PC-9 (cell line): ENCODE results near the gene NDUFS6. TPM values are rescaled to one million over a fixed set of nuclear protein-coding genes. Genes with fewer than 3 reads are reported as not detected.

Experiments used
- BruUV-seq: library from RNA; stranded (reverse); fragments of 400-500 nt; replicated peaks from 2 replicates; lab custom pipeline; 2021; lab: Mats Ljungman, UMichigan
- CTCF ChIA-PET: fragments of 300-600 bp; sonication (Branson Sonifier 250); formaldehyde crosslinking; loops from one replicate; lab custom pipeline; 2022; ENCODE audit warnings: antibody characterized with exemption; lab: Charles Lee
- POLR2A ChIA-PET: fragments of 300-600 bp; sonication (Branson Sonifier 250); formaldehyde crosslinking; loops from one replicate; lab custom pipeline; 2022; ENCODE audit warnings: antibody characterized with exemption; ENCODE audit not compliant: unreplicated experiment; lab: Charles Lee
- DNase-seq, 2 experiments: peaks; one replicate each; pipeline versions ENCODE4 v3.0.0 to v3.0.0-alpha.2; 2015 to 2022; ENCODE audit warnings: mixed read lengths in 1 of 2
- H2AFZ ChIP-seq: fragments of 200-600 bp; sonication (generic); 2 replicates; pipeline ENCODE4 v1.8.1; 2017; ENCODE audit warnings: antibody characterized with exemption
- H3F3A ChIP-seq: fragments of 200-600 bp; sonication (generic); 2 replicates; pipeline ENCODE4 v1.8.1; 2017; ENCODE audit warnings: antibody characterized with exemption, mild to moderate bottlenecking, low read depth; ENCODE audit not compliant: insufficient read depth
- H3K27ac ChIP-seq: fragments of 200-600 bp; sonication (generic); 2 replicates; pipeline ENCODE4 v1.6.1; 2016; ENCODE audit warnings: mixed run types
- H3K27me3 ChIP-seq: fragments of 200-600 bp; sonication (generic); 2 replicates; pipeline ENCODE4 v1.6.1; 2016; ENCODE audit warnings: low read depth, mixed run types; ENCODE audit not compliant: insufficient read depth
- H3K36me3 ChIP-seq: fragments of 200-600 bp; sonication (generic); 2 replicates; pipeline ENCODE4 v1.6.1; 2016; ENCODE audit warnings: low read depth, mixed run types
- H3K4me1 ChIP-seq: fragments of 200-600 bp; sonication (generic); replicated peaks from 2 replicates; pipeline ENCODE4 v1.6.1; 2016; ENCODE audit warnings: mixed run types; ENCODE audit not compliant: insufficient read depth
- H3K4me2 ChIP-seq: fragments of 200-600 bp; sonication (generic); 2 replicates; pipeline ENCODE4 v1.6.1; 2017; ENCODE audit warnings: mixed run types
- H3K4me3 ChIP-seq: fragments of 200-600 bp; sonication (generic); 2 replicates; pipeline ENCODE4 v1.6.1; 2016; ENCODE audit warnings: mixed run types
- H3K79me2 ChIP-seq: fragments of 200-600 bp; sonication (generic); 2 replicates; pipeline ENCODE4 v1.6.1; 2017; ENCODE audit warnings: low read depth, mixed run types
- H3K9me2 ChIP-seq: fragments of 200-600 bp; sonication (generic); 2 replicates; pipeline ENCODE4 v1.8.1; 2017; ENCODE audit warnings: mild to moderate bottlenecking; ENCODE audit not compliant: insufficient read depth
- H3K9me3 ChIP-seq: fragments of 200-600 bp; sonication (generic); 2 replicates; pipeline ENCODE4 v1.8.1; 2016; ENCODE audit warnings: low read depth; ENCODE audit not compliant: insufficient read depth
- H4K20me1 ChIP-seq: fragments of 200-600 bp; sonication (generic); 2 replicates; pipeline ENCODE4 v1.8.1; 2017; ENCODE audit not compliant: insufficient read depth
- EZH2 ChIP-seq: fragments of 200-600 bp; sonication (generic); IDR thresholded peaks from 2 replicates; pipeline ENCODE4 v1.8.0; 2017; ENCODE audit warnings: antibody characterized with exemption, low read depth
- intact Hi-C: fragments of 100-400 bp; cut with micrococcal nuclease; formaldehyde crosslinking; loops from one replicate; pipeline ENCODE4 v1.10.0; 2022; ENCODE audit not compliant: unreplicated experiment
- total RNA-seq: library from RNA; stranded (reverse); gene quantifications from 2 replicates; pipeline ENCODE4 v1.2.3, GENCODE V29; 2021
- TF ChIP-seq, protein P1 (sequence below): fragments of 200-600 bp; sonication (generic); conservative IDR thresholded peaks from 2 replicates; pipeline ENCODE4 v1.6.1; 2017; ENCODE audit warnings: mixed run types, antibody characterized with exemption, mild to moderate bottlenecking, moderate library complexity

Gene NDUFS6
- total RNA-seq, 1 experiment from 2014 or later: 153 TPM

DNA sequence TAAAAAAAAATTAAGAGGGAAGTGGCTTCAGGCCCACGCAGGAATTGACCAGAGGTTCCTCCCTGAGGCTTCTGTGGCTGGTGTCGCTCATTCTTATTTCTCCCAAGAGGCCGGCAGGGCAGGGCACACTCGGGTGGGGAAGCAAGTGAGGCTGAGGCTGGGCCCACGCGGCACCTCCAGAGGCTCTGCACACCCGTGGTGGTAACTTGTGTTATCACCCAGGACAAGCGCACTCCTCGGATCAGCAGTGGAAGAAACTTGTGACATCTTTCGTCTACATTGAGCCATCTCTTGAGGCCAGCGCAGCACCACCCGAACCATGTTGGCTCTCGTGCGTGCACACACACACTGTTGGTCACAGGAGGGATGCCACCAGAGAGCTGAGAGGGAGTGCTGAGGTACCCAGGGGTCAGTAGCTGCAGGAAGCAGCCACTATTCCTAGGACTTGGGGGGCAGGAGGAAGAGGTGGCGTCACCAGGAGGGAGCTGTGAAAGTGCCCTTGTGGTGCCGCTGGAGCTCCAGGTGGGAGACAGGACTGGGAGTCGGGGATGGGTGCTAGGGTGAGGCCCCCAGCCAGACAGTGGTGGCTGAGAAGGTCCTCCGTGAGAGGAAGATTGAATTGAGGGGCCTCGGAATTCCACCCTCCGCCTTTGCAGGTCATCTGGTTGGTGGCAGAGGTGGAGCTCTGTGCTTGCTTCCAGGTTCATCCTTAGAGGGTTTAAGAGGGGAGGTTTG is 6.4 kb downstream of the NDUFS6 start:
- no peak for TF ChIP-seq EZH2
- TF ChIP-seq, protein P1, sequence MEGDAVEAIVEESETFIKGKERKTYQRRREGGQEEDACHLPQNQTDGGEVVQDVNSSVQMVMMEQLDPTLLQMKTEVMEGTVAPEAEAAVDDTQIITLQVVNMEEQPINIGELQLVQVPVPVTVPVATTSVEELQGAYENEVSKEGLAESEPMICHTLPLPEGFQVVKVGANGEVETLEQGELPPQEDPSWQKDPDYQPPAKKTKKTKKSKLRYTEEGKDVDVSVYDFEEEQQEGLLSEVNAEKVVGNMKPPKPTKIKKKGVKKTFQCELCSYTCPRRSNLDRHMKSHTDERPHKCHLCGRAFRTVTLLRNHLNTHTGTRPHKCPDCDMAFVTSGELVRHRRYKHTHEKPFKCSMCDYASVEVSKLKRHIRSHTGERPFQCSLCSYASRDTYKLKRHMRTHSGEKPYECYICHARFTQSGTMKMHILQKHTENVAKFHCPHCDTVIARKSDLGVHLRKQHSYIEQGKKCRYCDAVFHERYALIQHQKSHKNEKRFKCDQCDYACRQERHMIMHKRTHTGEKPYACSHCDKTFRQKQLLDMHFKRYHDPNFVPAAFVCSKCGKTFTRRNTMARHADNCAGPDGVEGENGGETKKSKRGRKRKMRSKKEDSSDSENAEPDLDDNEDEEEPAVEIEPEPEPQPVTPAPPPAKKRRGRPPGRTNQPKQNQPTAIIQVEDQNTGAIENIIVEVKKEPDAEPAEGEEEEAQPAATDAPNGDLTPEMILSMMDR: no peak

DNA sequence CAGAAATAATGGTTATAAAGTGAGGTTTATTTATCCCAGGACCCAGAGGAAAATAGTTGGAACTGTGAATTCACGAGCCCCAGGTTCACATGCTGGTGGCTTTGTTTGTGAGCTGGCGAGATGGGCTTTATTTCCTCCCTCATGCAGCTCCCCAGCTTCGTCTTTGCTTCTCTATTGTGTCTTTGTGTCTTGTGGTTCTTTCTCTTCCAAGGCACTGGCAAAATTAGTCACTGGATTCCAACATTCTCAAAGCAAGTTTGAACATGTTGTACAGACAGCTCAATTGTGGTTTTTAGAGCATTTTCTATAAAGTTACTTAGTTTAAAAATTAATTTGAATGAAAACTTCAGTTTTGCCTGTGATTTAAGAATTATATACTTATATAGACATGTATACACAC is 7.2 kb downstream of the NDUFS6 start:
- Histone ChIP-seq H3K27ac (no peak overlapping the region), H3K4me1 (no peaks in the 10 kb centered on the region), H3K9me3 (no peaks in the 10 kb centered on the region), H3K4me2 (no peak overlapping the region), H3K36me3 (peaks cover 75% of the 10 kb centered on the region), H3K27me3 (no peaks in the 10 kb centered on the region), H3K4me3 (no peak overlapping the region), H2AFZ (no peak overlapping the region), H3K79me2 (peaks cover 64% of the 10 kb centered on the region), H3K9me2 (no peaks in the 10 kb centered on the region), H4K20me1 (peaks cover 73% of the 10 kb centered on the region), H3F3A (peaks cover 3% of the 10 kb centered on the region; the same call in 1 of the 2 replicates)
- TF ChIP-seq, protein P1: no peak
- TF ChIP-seq EZH2: no peak
- POLR2A ChIA-PET: no interaction called here
- CTCF ChIA-PET: no interaction called here
- DNase-seq: no peak
- intact Hi-C loops: no loop called here
- BruUV-seq: no TSS peak

More for the DNA sequence above, 6.4 kb downstream of the NDUFS6 start:
- H2AFZ ChIP-seq: no peak overlapping the region
- CTCF ChIA-PET: no interaction called here
- no peak overlapping the region for H3K27ac ChIP-seq
- H3K9me2 ChIP-seq: no peaks in the 10 kb centered on the region
- peaks cover 6% of the 10 kb centered on the region for H3K4me1 ChIP-seq
- no TSS peak for BruUV-seq
- no peaks in the 10 kb centered on the region for H3K27me3 ChIP-seq
- peaks cover 3% of the 10 kb centered on the region for H3F3A ChIP-seq
- peaks cover 76% of the 10 kb centered on the region for H4K20me1 ChIP-seq
- no peak overlapping the region for H3K4me2 ChIP-seq
- H3K9me3 ChIP-seq: no peaks in the 10 kb centered on the region
- H3K4me3 ChIP-seq: no peak overlapping the region
- POLR2A ChIA-PET: no interaction called here
- H3K79me2 ChIP-seq: peaks cover 72% of the 10 kb centered on the region
- no peak for DNase-seq
- H3K36me3 ChIP-seq: peaks cover 83% of the 10 kb centered on the region
- intact Hi-C loops: no loop called here

DNA sequence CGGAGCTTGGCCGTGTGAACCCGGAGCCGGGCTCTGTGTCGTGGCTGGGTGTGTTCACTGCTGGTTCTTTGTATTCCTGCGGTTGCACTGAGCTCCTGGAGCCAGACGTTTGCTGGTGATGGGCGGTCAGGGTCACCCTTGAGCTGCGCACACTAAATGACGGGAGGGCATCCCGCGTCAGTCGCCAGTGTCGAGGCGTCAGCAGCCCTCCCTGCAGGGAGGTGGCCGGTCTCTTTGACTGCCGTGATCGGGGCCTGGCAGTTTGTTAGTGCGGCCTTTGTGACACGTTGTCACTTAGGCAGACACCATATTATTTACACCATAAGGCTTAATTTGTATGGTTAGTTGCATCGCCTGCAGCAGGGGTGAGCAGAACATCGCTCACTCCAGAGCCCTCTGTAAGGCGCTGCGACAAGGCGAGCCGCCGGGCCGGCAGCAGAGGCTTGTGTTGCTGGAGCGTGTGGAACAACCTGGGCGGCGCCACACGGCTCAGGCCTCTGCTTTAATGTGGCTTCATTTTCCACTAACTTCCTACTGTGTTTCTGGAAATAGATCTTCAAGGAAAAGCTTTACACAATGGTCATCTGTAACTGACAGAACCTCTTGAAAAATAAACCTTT is 8.3 kb downstream of the NDUFS6 start:
- BruUV-seq: no TSS peak
- DNase-seq: no peak
- TF ChIP-seq, protein P1: no peak
- TF ChIP-seq EZH2: no peak

More for the DNA sequence above, 8.3 kb downstream of the NDUFS6 start:
- no peaks in the 10 kb centered on the region for H3K4me1 ChIP-seq
- ChIA-PET POLR2A (no interaction called here), CTCF (no interaction called here)
- H3K4me3 ChIP-seq: no peak overlapping the region
- peaks cover 69% of the 10 kb centered on the region for H3K36me3 ChIP-seq
- H3K27ac ChIP-seq: no peak overlapping the region
- no peaks in the 10 kb centered on the region for H3K9me2 ChIP-seq
- peaks cover 3% of the 10 kb centered on the region; the same call in 1 of the 2 replicates for H3F3A ChIP-seq
- H3K27me3 ChIP-seq: no peaks in the 10 kb centered on the region
- H3K4me2 ChIP-seq: no peak overlapping the region
- intact Hi-C loops: no loop called here
- no peak overlapping the region for H2AFZ ChIP-seq
- no peaks in the 10 kb centered on the region for H3K9me3 ChIP-seq
- H3K79me2 ChIP-seq: peaks cover 53% of the 10 kb centered on the region
- peaks cover 69% of the 10 kb centered on the region for H4K20me1 ChIP-seq
